ENCODE data around the gene CEACAM16. TPM values are rescaled to one million over a fixed set of nuclear protein-coding genes. Genes with fewer than 3 reads are reported as not detected.

Gene CEACAM16
- total and polyA plus RNA-seq, 10 of the 15 experiments (the other 5 are each of a cell fraction or from before 2014, with no cell fraction given) = not detected

DNA sequence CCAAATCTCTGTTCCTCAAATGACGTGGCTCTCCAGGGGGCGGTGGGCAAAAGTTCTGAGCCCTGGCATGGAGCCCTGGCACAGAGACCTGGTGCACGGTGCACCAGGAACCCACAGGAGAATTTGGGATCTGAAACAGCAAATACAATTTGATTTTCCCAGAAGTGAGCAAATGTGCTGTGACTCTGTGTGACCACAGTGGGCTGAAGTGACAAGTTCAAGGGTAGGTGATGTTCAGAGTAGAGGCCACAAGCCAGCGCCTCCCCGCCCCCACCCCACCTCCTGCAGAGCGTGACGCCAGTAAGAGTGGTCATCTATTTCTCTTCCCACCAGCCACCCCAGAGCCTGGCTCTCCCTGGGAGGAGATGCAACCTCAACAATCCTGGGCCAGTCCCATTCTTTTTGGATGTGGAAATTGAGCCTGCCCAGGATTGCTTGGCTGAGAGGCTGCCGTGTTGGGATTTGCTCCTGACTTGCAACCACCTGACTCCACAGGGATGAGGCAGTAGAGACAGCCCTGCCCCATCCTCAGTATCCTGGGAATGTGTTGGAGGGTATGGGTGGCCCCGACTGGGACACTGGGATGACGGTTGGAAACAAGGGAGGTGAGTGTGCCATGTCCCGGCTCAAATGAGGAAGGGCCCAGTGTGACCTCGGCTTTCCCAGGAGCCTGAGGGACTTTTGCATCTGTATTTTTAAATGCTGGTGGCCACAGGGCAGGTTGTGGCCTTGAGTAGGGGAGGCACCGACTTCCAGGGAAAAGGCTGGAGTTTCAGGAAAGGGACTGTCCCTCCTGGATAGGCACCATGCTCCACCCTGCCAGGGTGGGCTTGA lies 38.5 kb downstream of the CEACAM16 start (continued):
- TF ChIP-seq FOS (IDR thresholded peaks at IDR 0.05; ENCODE audit: borderline replicate concordance, extremely low read depth, insufficient read length) = no peak
- TF ChIP-seq RAD21 (IDR thresholded peaks at IDR 0.05; ENCODE audit: insufficient read depth, low read depth, low read length) = no peak
- TF ChIP-seq, protein P1, sequence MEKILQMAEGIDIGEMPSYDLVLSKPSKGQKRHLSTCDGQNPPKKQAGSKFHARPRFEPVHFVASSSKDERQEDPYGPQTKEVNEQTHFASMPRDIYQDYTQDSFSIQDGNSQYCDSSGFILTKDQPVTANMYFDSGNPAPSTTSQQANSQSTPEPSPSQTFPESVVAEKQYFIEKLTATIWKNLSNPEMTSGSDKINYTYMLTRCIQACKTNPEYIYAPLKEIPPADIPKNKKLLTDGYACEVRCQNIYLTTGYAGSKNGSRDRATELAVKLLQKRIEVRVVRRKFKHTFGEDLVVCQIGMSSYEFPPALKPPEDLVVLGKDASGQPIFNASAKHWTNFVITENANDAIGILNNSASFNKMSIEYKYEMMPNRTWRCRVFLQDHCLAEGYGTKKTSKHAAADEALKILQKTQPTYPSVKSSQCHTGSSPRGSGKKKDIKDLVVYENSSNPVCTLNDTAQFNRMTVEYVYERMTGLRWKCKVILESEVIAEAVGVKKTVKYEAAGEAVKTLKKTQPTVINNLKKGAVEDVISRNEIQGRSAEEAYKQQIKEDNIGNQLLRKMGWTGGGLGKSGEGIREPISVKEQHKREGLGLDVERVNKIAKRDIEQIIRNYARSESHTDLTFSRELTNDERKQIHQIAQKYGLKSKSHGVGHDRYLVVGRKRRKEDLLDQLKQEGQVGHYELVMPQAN (conservative IDR thresholded peaks at IDR 0.05) = no peak
- TF ChIP-seq EP300 (IDR thresholded peaks at IDR 0.05; ENCODE audit: borderline replicate concordance in 1 of 2, control insufficient read depth in 1 of 2, low read depth in 2 of 2, low read length in 2 of 2) = peak; percentile 54 to 83; a peak in 2 of 4 replicates
- TF ChIP-seq PAX5 (IDR thresholded peaks at IDR 0.05; ENCODE audit: borderline replicate concordance, low read depth, low read length) = peak; percentile 98
- no peak for TF ChIP-seq PAX8 (IDR thresholded peaks at IDR 0.05)
- TF ChIP-seq YY1 (IDR thresholded peaks at IDR 0.05; ENCODE audit: low read depth, low read length) = no peak
- TF ChIP-seq STAT3 (IDR thresholded peaks at IDR 0.05; ENCODE audit: low read depth, low read length) = no peak
- no peak for TF ChIP-seq LARP7 (IDR thresholded peaks at IDR 0.05)
- TF ChIP-seq, protein P2, sequence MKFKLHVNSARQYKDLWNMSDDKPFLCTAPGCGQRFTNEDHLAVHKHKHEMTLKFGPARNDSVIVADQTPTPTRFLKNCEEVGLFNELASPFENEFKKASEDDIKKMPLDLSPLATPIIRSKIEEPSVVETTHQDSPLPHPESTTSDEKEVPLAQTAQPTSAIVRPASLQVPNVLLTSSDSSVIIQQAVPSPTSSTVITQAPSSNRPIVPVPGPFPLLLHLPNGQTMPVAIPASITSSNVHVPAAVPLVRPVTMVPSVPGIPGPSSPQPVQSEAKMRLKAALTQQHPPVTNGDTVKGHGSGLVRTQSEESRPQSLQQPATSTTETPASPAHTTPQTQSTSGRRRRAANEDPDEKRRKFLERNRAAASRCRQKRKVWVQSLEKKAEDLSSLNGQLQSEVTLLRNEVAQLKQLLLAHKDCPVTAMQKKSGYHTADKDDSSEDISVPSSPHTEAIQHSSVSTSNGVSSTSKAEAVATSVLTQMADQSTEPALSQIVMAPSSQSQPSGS (IDR thresholded peaks at IDR 0.05; ENCODE audit: low read length) = no peak
- TF ChIP-seq, protein P3, sequence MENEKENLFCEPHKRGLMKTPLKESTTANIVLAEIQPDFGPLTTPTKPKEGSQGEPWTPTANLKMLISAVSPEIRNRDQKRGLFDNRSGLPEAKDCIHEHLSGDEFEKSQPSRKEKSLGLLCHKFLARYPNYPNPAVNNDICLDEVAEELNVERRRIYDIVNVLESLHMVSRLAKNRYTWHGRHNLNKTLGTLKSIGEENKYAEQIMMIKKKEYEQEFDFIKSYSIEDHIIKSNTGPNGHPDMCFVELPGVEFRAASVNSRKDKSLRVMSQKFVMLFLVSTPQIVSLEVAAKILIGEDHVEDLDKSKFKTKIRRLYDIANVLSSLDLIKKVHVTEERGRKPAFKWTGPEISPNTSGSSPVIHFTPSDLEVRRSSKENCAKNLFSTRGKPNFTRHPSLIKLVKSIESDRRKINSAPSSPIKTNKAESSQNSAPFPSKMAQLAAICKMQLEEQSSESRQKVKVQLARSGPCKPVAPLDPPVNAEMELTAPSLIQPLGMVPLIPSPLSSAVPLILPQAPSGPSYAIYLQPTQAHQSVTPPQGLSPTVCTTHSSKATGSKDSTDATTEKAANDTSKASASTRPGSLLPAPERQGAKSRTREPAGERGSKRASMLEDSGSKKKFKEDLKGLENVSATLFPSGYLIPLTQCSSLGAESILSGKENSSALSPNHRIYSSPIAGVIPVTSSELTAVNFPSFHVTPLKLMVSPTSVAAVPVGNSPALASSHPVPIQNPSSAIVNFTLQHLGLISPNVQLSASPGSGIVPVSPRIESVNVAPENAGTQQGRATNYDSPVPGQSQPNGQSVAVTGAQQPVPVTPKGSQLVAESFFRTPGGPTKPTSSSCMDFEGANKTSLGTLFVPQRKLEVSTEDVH (IDR thresholded peaks at IDR 0.05; ENCODE audit: low read depth, partially characterized antibody) = no peak
- peak; percentile 84; the same call in 1 of the 2 replicates for TF ChIP-seq CHD2 (IDR thresholded peaks at IDR 0.05; ENCODE audit: borderline replicate concordance, low read depth, low read length)
- no peak; the same call in 1 of the 2 replicates for TF ChIP-seq ZNF384 (IDR thresholded peaks at IDR 0.05; ENCODE audit: borderline replicate concordance, low read depth, low read length)
- no peak for TF ChIP-seq MYB (IDR thresholded peaks at IDR 0.05; ENCODE audit: borderline replicate concordance, low read depth, low read length)
- no peak for TF ChIP-seq TAF1 (IDR thresholded peaks at IDR 0.05; ENCODE audit: borderline replicate concordance, low read depth, low read length)
- TF ChIP-seq HDAC6 (IDR thresholded peaks at IDR 0.05; ENCODE audit: unreplicated experiment) = no peak
- no peak for TF ChIP-seq CHD1 (IDR thresholded peaks at IDR 0.05; ENCODE audit: low read depth, low read length)
- TF ChIP-seq RUNX3 (IDR thresholded peaks at IDR 0.05; ENCODE audit: low read length) = peak; percentile 77
- TF ChIP-seq TBL1XR1 (IDR thresholded peaks at IDR 0.05; ENCODE audit: low read depth, low read length) = peak; percentile 41; the same call in 1 of the 2 replicates
- TF ChIP-seq KAT2A (conservative IDR thresholded peaks at IDR 0.05; ENCODE audit: control insufficient read depth, low read depth, low read length) = no peak
- peak; percentile 92 to 96 for TF ChIP-seq IKZF2 (IDR thresholded peaks at IDR 0.05)

Data from GM12878 (cell line).